CD14-positive monocyte (primary cell): ENCODE results near the gene DUS3L. TPM values are rescaled to one million over a fixed set of nuclear protein-coding genes. Genes with fewer than 3 reads are reported as not detected.
"Not testable (repeated sequence)": the region's sequence is repeated elsewhere in the genome, so short reads cannot be mapped to it uniquely, and the experiment has no call there.

Experiments used
- DNase-seq, 3 donors: peaks; one replicate each; pipeline ENCODE4 v3.0.0-alpha.2; 2011 to 2022
- H2AFZ ChIP-seq: 2 replicates; pipeline ENCODE4 v1.6.0; 2012; ENCODE audit warnings: mild to moderate bottlenecking, low read depth, low read length, inconsistent platforms; ENCODE audit not compliant: insufficient read depth, poor library complexity, severe bottlenecking
- H3K27ac ChIP-seq, 2 donors: 1 replicate in 1 of 2; 2 replicates in 1 of 2; pipeline ENCODE4 v1.5.1; 2012 to 2013; ENCODE audit warnings: low read length in 2 of 2, control low read depth in 1 of 2, inconsistent platforms in 1 of 2, low read depth in 1 of 2, mild to moderate bottlenecking in 1 of 2
- H3K27me3 ChIP-seq, 2 donors: one replicate each; pipeline versions ENCODE4 v1.6.0 to v1.6.1; 2011 to 2013; ENCODE audit warnings: low read length in 2 of 2; ENCODE audit not compliant: control insufficient read depth in 2 of 2, insufficient read depth in 2 of 2
- H3K36me3 ChIP-seq, 2 donors: replicated peaks in 1 of 2; 1 replicate in 1 of 2; 2 replicates in 1 of 2; pipeline versions ENCODE4 v1.5.1 to v1.6.1; 2012 to 2013; ENCODE audit warnings: low read length in 2 of 2, control low read depth in 1 of 2, inconsistent platforms in 1 of 2, mild to moderate bottlenecking in 1 of 2; ENCODE audit not compliant: insufficient read depth in 2 of 2, control insufficient read depth in 1 of 2
- H3K4me1 ChIP-seq, 2 donors: 1 replicate in 1 of 2; 2 replicates in 1 of 2; pipeline versions ENCODE4 v1.5.1 to v1.6.1; 2012 to 2013; ENCODE audit warnings: low read length in 2 of 2, control low read depth in 1 of 2, inconsistent platforms in 1 of 2, mild to moderate bottlenecking in 1 of 2, moderate library complexity in 1 of 2; ENCODE audit not compliant: insufficient read depth in 2 of 2, control insufficient read depth in 1 of 2
- H3K4me2 ChIP-seq: replicated peaks from 2 replicates; pipeline ENCODE3; 2012; ENCODE audit warnings: low read length, moderate library complexity, mild to moderate bottlenecking; ENCODE audit not compliant: poor library complexity, severe bottlenecking; ENCODE audit errors: extremely low read depth
- H3K4me3 ChIP-seq, 3 experiments: fragments of 200-600 bp in 1 of 3; sonication (generic) in 1 of 3; replicated peaks in 1 of 3; 1 replicate in 2 of 3; 2 replicates in 1 of 3; pipeline ENCODE4 v1.5.1; 2011 to 2013; ENCODE audit warnings: low read length in 3 of 3, mild to moderate bottlenecking in 3 of 3, control low read depth in 2 of 3, low read depth in 2 of 3, inconsistent platforms in 1 of 3, moderate library complexity in 1 of 3
- H3K79me2 ChIP-seq: 2 replicates; pipeline ENCODE4 v1.6.0; 2012; ENCODE audit warnings: mild to moderate bottlenecking, control low read depth, inconsistent platforms, low read length, moderate library complexity; ENCODE audit not compliant: insufficient read depth
- H3K9ac ChIP-seq: 2 replicates; pipeline ENCODE4 v1.6.0; 2017; ENCODE audit warnings: low read length, mild to moderate bottlenecking; ENCODE audit not compliant: insufficient read depth, poor library complexity, severe bottlenecking
- H3K9me3 ChIP-seq, 2 donors: replicated peaks in 1 of 2; 1 replicate in 1 of 2; 2 replicates in 1 of 2; pipeline versions ENCODE4 v1.5.1 to v1.6.1; 2012 to 2013; ENCODE audit warnings: low read length in 2 of 2, control low read depth in 1 of 2; ENCODE audit not compliant: control insufficient read depth in 1 of 2, insufficient read depth in 1 of 2
- H4K20me1 ChIP-seq: 2 replicates; pipeline ENCODE4 v1.6.0; 2012; ENCODE audit warnings: mild to moderate bottlenecking, low read length, control low read depth, moderate library complexity; ENCODE audit not compliant: insufficient read depth
- H3K27ac Mint-ChIP-seq, 7 donors: one replicate each; pipeline ENCODE4 v1.8.0; 2020; ENCODE audit warnings: mild to moderate bottlenecking in 7 of 7, mixed read lengths in 7 of 7, moderate library complexity in 6 of 7, inconsistent platforms in 2 of 7
- H3K27me3 Mint-ChIP-seq, 3 donors: one replicate each; pipeline ENCODE4 v1.8.0; 2021 to 2022; ENCODE audit warnings: low read depth in 3 of 3, mild to moderate bottlenecking in 3 of 3, mixed read lengths in 3 of 3, moderate library complexity in 3 of 3, inconsistent platforms in 1 of 3
- H3K36me3 Mint-ChIP-seq, 2 donors: one replicate each; pipeline ENCODE4 v1.8.0; 2020; ENCODE audit warnings: mixed read lengths in 2 of 2, inconsistent platforms in 1 of 2, mild to moderate bottlenecking in 1 of 2
- H3K4me1 Mint-ChIP-seq: one replicate; pipeline ENCODE4 v1.8.0; 2020; ENCODE audit warnings: mild to moderate bottlenecking, mixed read lengths
- H3K4me3 Mint-ChIP-seq, 2 donors: one replicate each; pipeline ENCODE4 v1.8.0; 2020; ENCODE audit warnings: mild to moderate bottlenecking in 2 of 2, mixed read lengths in 2 of 2, moderate library complexity in 1 of 2
- H3K9me3 Mint-ChIP-seq, 7 donors: one replicate each; pipeline ENCODE4 v1.8.0; 2020 to 2022; ENCODE audit warnings: mixed read lengths in 7 of 7, mild to moderate bottlenecking in 6 of 7, moderate library complexity in 6 of 7, inconsistent platforms in 2 of 7
- CTCF ChIP-seq: fragments of 200-600 bp; IDR thresholded peaks from one replicate; pipeline ENCODE4 v1.8.0; 2022; ENCODE audit warnings: antibody characterized with exemption, mild to moderate bottlenecking
- WGBS: methylation state at CpG from one replicate; pipeline ENCODE4 v1.1.5; 2013; ENCODE audit warnings: missing lambda C conversion rate; ENCODE audit not compliant: insufficient coverage; 5-methylcytosine and 5-hydroxymethylcytosine counted together
- intact Hi-C, 2 donors: fragments of 100-400 bp; cut with micrococcal nuclease; formaldehyde crosslinking; loops; one replicate each; pipeline versions ENCODE4 v1.15.0 to v1.15.1; 2023
- polyA plus RNA-seq, 3 donors: library from polyadenylated mRNA; depleted of rRNA in 1 of 3; unstranded in 2 of 3; stranded (reverse) in 1 of 3; fragments of 300-500 nt in 2 of 3; fragments of >200 nt in 1 of 3; fragmentation: Illumina TruSeq in 2 of 3; gene quantifications; 1 replicate in 2 of 3; 2 replicates in 1 of 3; pipeline ENCODE4 v1.2.3, GENCODE V29; 2012 to 2021

DUS3L gene
- polyA plus RNA-seq, 3 donors = 17.4 to 40.2 (median 23.4) TPM

GRCh38 chr19:5749505-5749904, 41.5 kb downstream of the DUS3L start:
- Mint-ChIP-seq H3K4me3 (no peak overlapping the region), H3K4me1 (no peaks in the 10 kb centered on the region), H3K36me3 (no peaks in the 10 kb centered on the region), H3K9me3 (peaks cover 0 to 1% (median 0%) of the 10 kb centered on the region in 7 donors), H3K27ac (no peak overlapping the region), H3K27me3 (peaks cover 3 to 5% (median 3%) of the 10 kb centered on the region in 3 donors)
- Histone ChIP-seq H3K9ac (no peak overlapping the region), H3K27ac (no peak overlapping the region), H3K4me3 (no peak overlapping the region), H3K27me3 (no peaks in the 10 kb centered on the region), H3K9me3 (no peaks in the 10 kb centered on the region), H3K36me3 (no peaks in the 10 kb centered on the region), H3K4me2 (no peak overlapping the region), H3K4me1 (no peaks in the 10 kb centered on the region), H3K79me2 (no peaks in the 10 kb centered on the region), H2AFZ (no peak overlapping the region), H4K20me1 (no peaks in the 10 kb centered on the region)
- intact Hi-C loops = no loop called here
- no peak for TF ChIP-seq CTCF
- no peak for DNase-seq
- WGBS = no CpG with 5 or more reads among the region's 5 CpGs

GRCh38 chr19:5748920-5749319, 42.0 kb downstream of the DUS3L start:
- H3K4me1 ChIP-seq, H3K4me1 Mint-ChIP-seq, H3K36me3 ChIP-seq, H3K27ac Mint-ChIP-seq, H2AFZ ChIP-seq, H3K9me3 Mint-ChIP-seq, H3K4me3 Mint-ChIP-seq, intact Hi-C loops, H3K27me3 ChIP-seq, H3K79me2 ChIP-seq, H4K20me1 ChIP-seq, H3K9me3 ChIP-seq, H3K27ac ChIP-seq, H3K4me2 ChIP-seq, H3K27me3 Mint-ChIP-seq, H3K4me3 ChIP-seq, DNase-seq, H3K36me3 Mint-ChIP-seq, H3K9ac ChIP-seq: not testable (repeated sequence)
- WGBS = 47% methylated on average over 4 of the region's 6 CpGs

GRCh38 chr19:5744999-5745398, 46.0 kb downstream of the DUS3L start:
- 86% methylated on average over 4 of the region's 10 CpGs for WGBS
- H3K4me1 Mint-ChIP-seq, H3K9me3 Mint-ChIP-seq, H3K4me3 Mint-ChIP-seq, H3K36me3 ChIP-seq, H3K4me3 ChIP-seq, H3K4me2 ChIP-seq, H4K20me1 ChIP-seq, H3K36me3 Mint-ChIP-seq, H3K9ac ChIP-seq, DNase-seq, H3K27me3 ChIP-seq, H2AFZ ChIP-seq, H3K79me2 ChIP-seq, H3K9me3 ChIP-seq, H3K27me3 Mint-ChIP-seq, H3K4me1 ChIP-seq, H3K27ac Mint-ChIP-seq, H3K27ac ChIP-seq, intact Hi-C loops: not testable (repeated sequence)
